Dedifferentiated amniotic fluid mesenchymal stem cell (primary cell): ENCODE data around the gene TGFB1.
"Not testable (repeated sequence)": the region's sequence is repeated elsewhere in the genome, so short reads cannot be mapped to it uniquely, and the experiment has no call there.

Experiments
- DNase-seq: peaks from one replicate; pipeline ENCODE4 v3.0.0-alpha.2; 2016; ENCODE audit errors: extremely low spot score

TGFB1 gene

DNA sequence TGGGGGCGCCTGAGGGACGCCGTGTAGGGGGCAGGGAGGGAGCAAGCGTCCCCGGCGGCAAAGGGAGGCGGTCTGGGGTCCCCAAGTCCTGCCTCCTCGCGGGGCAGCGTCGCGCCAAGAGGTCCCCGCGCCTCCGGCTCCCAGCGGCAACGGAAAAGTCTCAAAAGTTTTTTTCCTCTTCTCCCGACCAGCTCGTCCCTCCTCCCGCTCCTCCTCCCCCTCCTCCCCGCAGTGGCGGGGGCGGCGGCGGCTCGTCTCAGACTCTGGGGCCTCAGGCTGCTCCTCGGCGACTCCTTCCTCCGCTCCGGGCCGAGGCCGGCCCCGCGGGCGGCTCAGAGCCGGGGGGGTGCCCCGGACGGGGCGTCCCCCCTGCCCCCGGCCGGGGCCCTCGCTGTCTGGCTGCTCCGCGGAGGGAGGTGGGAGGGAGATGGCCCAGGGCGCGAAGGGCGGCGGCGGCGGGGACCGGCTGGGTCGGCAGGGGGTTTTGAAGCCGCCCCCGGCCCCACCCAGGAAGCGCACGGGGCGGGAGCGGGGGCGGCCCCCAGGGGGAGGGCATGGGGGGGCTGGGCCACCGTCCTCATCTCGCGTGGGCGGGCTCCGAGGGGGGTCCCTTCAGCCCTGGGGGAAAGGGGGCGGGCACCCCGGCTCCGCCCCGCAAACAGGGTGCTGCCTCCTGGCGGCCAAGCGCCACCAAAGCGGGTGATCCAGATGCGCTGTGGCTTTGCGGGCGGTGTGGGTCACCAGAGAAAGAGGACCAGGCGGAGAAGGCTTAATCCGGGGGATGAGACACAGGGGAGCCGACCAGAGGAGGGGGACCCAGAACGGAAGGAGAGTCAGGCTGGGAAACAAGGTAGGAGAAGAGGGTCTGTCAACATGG, at the start of gene TGFB1:
TGFB1 (minus strand) TSS at position 457 of the 877 bp plus-strand sequence. CDS start 878 bp downstream, outside the sequence.
- DNase-seq = peak; percentile 69

DNA sequence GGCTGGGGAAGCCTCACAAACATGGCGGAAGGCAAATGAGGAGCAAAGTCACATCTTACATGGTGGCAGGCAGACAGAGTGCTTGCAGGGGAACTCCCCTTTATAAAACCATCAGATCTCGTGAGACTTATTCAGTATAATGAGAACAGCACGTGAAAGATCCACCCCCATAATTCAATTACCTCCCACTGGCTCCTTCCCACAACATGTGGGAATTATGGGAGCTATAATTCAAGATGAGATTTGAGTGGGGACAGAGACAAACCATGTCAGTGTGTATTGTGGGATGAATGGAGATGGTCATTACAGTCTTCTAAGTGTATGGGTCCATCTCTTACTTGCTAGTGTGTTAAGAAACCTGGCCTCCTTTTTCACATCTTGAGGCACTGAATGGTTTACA, 48.3 kb upstream of the TGFB1 start:
- no peak for DNase-seq

GRCh38 chr19:41401483-41401882, 47.8 kb upstream of the TGFB1 start:
- no peak for DNase-seq

GRCh38 chr19:41399525-41399924, 45.8 kb upstream of the TGFB1 start:
- no peak for DNase-seq

GRCh38 chr19:41399091-41399490, 45.4 kb upstream of the TGFB1 start:
- no peak for DNase-seq

DNA sequence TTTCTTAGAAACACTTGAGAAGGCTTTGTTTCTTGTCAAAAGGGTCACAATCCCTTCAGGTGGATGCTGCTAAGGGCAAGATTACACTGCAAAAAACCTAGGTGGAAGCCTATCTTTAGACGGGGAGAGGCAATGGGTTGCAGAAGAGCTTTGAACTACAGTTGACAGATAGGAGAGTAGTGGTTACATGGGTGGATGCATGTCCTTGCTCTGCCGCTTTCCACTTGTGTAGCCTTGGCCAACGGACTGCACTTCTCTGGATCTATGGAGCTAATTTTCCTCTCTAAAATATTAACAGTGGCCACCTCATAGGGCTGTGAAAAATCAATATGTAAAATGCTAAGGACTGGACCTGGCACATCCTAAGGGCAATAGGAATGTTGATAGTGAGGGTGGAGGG, 44.9 kb upstream of the TGFB1 start:
- no peak for DNase-seq

DNA sequence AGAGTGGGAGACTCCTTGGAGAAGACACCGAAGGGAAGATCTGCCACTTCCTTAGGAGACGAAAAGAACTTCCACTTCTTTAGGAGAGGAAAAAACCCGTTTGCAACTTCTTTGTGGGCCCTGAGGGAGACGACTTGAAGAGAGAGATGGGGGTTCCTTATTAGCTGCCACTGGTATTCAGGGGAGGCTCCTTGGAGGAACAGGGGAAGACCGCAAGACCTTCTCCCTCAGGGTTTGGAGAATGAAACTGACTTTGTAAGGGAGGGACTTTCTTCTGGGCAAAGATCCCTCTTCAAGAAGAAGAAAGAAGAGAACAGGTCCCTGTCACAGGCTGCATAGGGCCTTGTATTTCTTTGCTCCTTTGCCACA, 44.3 kb upstream of the TGFB1 start:
- no peak for DNase-seq

- DNase-seq = peak; percentile 100
Measured at GRCh38 chr19:41397086-41398049, 43.6 kb upstream of the TGFB1 start, which contains the start of the genes BCKDHA and EXOSC5. BCKDHA (plus strand) TSS chr19:41397818; CDS start chr19:41397828, 10 bp downstream. EXOSC5 (minus strand) TSS chr19:41397359; CDS start chr19:41397328, 31 bp downstream.

DNA sequence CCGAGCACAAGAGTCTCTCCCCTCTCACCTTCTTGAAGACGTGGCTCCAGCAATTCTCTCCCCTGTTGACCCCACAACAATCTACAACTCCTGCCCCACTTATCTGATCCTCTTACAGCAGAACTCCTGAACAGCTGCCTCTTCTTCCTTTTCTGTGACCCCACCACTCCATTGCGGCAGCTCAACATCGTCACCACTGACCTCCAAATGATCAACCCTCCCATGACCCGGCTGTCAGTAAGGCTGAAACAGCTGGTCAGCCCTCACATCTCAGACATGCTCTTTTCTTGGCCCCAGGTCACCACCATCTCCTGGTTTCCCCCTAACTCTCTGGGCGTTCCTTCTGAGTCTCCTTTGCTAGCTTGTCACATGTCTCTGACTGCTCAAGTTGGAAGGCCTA, 41.6 kb upstream of the TGFB1 start:
- no peak for DNase-seq

GRCh38 chr19:41392775-41393174, 39.1 kb upstream of the TGFB1 start:
- no peak for DNase-seq

DNA sequence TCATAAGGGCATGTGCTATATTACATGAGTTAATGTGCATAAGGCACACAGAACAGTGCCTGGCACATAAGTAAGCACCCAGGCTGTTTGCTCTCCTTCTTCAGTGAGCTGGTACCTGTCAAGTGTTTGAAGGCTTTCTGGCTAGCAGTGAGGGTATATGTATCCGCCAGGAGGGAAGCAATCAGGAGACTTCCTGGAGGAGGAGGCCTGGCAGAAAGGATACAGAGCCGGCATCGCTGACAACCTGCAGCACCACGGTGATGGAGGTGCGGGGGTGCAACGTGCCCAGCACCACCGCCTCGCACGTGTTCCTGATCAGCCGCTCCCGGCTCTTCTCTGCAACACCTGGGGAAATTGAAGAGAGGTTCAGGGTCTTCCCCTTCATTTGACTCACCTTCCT, 37.9 kb upstream of the TGFB1 start:
- DNase-seq = no peak

DNA sequence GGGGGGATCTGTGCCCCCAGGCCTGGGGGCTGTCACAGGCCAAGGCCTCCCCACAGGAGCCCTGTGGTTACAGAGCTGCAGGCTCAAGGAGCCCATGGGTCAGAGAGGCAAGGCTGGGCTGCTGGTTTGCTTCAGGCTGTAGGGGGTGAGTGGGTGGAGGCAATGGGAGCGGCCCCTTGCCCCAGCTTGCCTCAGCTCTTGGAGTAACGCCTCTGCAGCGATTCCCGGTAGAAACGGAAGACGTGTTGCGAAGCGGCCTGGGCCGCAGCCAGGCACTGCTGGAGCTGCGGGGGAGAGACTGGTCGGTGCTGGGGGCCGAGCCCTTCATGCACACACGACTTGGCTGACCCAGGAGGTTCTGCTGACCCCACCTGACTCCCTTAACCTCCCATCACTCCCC, 32.7 kb upstream of the TGFB1 start:
- no peak for DNase-seq

DNA sequence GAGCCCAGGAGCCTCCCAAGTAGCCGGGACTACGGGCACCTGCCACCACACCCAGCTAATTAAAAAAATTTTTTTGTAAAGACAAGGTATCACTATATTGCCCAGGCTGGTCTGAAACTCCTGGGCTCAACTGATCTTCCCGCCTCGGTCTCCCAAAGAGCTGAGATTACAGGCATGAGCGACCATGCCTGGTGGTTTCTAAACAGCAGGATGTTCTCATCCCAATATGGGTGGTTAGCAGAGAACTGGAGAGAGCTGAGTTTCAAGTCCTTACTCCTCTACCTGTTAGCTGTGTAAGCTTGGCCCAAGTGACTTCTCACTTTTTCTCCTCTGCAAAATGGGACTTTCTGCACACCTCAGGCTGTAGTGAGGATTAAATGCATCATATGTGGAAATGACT, 30.6 kb upstream of the TGFB1 start:
- no peak for DNase-seq

DNA sequence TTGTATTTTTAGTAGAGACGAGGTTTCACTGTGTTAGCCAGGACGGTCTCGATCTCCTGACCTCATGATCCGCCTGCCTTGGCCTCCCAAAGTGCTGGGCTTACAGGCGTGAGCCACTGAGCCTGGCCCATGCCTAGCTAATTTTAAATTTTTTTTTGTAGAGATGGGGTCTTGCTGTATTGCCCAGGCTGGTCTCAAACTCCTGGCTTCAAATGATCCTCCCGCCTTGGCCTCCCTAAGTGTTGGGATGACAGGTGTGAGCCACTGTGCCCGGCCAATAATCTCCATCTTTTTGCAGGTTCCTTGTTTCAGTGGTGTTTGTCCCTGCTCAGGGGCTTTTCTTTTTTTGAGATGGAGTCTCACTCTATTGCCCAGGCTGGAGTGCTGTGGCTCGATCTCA, 27.8 kb upstream of the TGFB1 start:
- DNase-seq = not testable (repeated sequence)

DNA sequence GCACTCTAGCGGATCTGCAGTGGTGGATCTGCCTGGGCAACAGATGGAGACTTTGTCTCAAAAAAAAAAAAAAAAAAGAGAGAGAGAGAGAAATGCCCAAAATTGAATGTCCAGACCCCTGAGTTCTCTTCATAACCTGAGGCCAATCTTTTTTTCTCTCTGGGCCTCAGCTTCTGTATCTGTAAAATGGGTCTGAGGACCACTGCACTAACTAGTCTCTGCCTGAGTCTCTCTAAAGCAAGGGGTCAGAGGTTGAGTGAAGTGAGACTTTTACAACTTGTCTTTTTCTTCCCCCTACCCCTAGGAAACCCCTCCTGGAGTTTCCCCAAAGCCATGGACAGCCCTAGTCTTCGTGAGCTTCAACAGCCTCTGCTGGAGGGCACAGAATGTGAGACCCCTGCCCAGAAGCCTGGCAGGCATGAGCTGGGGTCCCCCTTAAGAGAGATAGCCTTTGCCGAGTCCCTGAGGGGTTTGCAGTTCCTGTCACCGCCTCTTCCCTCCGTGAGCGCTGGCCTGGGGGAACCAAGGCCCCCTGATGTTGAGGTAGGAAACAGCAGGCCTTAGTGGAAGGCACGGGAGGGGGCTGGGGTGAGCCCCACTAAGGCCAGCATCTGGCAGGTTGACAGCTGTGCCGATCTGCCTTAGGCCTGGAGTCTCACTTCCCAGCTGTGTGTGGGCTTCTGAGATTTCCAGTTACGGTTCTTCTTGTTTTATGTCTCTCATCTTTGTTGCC, 24.4 kb upstream of the TGFB1 start:
- DNase-seq = no peak

DNA sequence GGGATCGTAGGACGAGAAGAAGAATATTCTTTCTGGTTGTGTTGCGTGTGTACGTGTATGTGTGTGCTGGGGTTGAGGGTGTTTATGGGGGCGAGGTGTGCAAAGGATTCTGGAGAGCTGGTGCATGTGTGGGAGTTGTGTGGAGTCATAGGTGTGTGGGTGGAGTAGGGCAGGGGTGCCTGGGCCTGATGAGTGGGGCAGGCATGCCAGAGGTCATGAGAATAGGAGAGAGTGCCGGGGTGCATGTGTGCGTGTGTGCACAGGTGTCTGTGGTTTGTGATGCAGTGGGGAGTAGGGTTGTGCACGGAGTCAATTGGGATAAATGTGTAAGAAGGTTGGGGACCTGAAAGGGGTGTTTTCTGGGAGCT, 23.3 kb upstream of the TGFB1 start:
- DNase-seq = no peak

DNA sequence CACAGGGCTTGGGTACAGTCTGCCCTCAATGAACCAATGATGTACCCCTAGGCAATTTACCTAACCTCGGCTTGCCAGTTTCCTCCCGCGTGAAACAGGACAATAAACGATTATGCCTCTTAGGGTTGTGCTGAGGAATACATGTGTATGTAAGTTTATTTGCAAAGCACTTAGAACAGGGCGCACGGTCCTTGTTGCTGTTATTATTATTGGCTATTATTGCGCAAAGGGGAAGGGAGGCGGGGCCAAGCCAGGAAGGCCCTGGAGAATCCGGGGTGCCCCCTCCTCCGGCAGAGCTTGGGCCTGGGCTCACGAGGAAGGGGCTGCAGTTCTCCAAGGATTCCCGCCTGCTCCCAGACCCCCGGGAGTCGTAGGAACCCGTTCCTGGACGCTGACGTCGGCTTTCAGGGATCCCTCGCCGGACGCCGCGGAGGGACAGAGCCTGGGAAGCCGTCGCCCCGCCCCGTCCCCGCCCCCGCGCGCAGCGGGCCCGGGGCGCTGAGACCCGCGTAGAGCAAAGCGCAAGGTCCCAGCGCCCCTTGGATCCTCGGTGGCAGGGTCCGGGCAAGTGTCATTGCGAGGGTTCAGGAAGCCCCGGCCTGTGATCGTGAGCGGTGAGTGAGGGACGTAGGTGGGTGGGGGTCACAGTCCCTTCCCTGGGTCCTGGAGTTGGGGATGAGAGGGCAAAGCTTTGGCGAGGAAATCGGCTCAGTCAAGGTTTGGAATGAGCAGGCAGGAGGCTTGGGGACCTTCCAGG, 22.7 kb upstream of the TGFB1 start, which contains the start of gene TMEM91:
TMEM91 (plus strand) TSS at position 293 of the 757 bp plus-strand sequence. CDS start 1,777 bp downstream, outside the sequence.
- no peak for DNase-seq

GRCh38 chr19:41373993-41374392, 20.3 kb upstream of the TGFB1 start:
- peak; percentile 78 for DNase-seq

- DNase-seq = no peak
Measured at GRCh38 chr19:41372501-41372900, 18.8 kb upstream of the TGFB1 start.

DNA sequence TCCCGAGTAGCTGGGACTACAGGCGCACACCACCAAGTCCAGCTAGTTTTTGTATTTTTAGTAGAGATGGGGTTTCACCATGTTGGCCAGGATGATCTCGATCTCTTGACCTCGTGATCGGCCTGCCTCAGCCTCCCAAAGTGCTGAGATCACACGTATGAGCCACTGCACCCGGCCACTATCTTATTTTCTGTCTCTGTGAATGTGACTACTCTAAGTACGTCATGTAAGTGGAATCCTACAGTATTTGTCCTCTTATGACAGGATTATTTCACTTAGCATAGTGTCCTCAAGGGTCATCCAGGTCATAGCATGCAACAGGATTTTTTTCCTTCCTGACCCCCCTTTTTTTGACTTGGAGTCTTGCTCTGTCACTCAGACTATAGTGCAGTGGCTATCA, 17.8 kb upstream of the TGFB1 start:
- DNase-seq = no peak

DNA sequence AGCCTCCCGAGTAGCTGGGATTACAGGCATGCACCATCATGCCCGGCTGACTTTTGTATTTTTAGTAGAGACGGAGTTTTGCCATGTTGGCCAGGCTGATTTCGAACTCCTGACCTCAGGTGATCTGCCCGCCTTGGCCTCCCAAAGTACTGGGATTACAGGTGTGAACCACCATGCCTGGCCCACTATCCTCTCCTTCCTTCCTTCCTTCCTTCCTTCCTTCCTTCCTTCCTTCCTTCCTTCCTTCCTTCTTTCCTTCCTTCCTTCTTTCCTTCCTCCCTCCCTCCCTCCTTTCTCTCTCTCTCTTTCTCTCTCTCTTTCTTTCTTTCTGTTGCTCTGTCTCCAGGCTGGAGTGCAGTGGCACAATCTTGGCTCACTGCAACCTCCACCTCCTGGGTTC, 17.4 kb upstream of the TGFB1 start:
- DNase-seq = not testable (repeated sequence)
